Fibroblast of skin of back (primary cell): ENCODE results near the gene ARPC5L.
"Not testable (repeated sequence)": the region's sequence is repeated elsewhere in the genome, so short reads cannot be mapped to it uniquely, and the experiment has no call there.

Experiments
- DNase-seq: peaks from one replicate; pipeline ENCODE4 v3.0.0-alpha.2; 2013

ARPC5L gene

GRCh38 chr9:124894035-124894740 is 32.3 kb downstream of the ARPC5L start:
- DNase-seq: no peak

GRCh38 chr9:124894741-124895170 is 32.8 kb downstream of the ARPC5L start:
- peak; percentile 36 for DNase-seq

GRCh38 chr9:124897570-124898460 is 35.9 kb downstream of the ARPC5L start:
- no peak for DNase-seq

DNA sequence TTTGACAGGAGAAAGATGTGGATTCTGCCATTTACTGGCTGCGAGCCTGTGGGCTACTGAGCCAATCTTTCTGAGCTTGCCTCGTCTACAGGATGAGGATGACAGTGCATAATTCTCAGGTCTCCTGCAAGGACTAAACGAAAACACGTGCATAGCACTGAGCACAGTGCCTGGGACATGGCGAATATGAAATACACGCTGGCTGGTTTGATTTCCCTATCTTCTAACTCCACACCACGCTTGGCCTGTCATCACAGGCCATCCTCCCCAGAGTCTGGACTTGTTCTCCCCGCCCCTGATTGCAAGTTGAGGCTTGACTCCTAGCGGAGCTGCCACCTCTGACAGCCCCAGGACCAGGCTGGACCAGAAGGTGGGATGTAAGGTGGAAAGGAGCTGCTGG is 37.9 kb downstream of the ARPC5L start:
- no peak for DNase-seq

DNA sequence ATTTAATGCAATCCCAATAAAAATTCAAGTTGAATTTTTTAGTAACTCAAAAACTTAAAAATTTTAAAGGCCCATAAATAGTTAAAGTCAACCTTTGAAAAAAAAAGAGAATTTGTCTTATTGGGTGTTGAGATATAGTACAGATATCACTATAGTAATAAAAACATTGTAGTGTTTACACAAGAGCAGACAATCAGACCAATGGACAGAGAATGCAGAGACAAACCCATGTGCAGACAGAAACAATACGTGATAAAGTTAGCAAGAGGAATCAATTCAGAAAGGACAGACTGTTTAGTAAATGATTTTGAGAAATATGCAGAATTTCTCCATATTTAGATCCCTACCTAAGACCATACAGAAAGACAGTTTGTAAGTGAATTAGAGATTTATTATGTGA is 45.0 kb downstream of the ARPC5L start:
- no peak for DNase-seq

DNA sequence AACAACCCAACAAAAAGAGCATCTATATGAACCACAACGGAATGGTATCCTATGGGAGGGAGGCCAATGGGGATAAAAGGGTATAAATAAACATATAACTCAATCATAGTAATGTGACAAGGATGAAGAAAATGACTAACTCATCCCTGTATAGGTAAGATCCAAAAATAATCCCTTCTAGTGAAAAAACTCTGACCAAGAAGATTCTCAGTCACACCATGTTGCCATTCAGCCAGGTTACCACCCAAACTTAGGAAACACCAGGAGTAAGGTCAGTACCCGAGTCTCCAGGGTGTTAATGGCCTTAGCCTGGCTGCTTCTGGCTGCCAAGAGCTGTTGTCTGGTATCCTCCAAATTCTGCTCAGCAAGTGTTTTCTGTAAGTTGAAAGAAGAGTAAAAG is 46.2 kb downstream of the ARPC5L start:
- no peak for DNase-seq

- DNase-seq: no peak
Measured at GRCh38 chr9:124911766-124912165, 49.8 kb downstream of the ARPC5L start.

- no peak for DNase-seq
Measured at GRCh38 chr9:124913378-124913777, 51.4 kb downstream of the ARPC5L start.

GRCh38 chr9:124914753-124915405 is 52.9 kb downstream of the ARPC5L start:
- no peak for DNase-seq

GRCh38 chr9:124920394-124920793 is 58.5 kb downstream of the ARPC5L start:
- not testable (repeated sequence) for DNase-seq
